ENCODE measurements around the gene ZNRF3.
"Not testable (repeated sequence)": the region's sequence is repeated elsewhere in the genome, so short reads cannot be mapped to it uniquely, and the experiment has no call there.

ZNRF3 gene

DNA sequence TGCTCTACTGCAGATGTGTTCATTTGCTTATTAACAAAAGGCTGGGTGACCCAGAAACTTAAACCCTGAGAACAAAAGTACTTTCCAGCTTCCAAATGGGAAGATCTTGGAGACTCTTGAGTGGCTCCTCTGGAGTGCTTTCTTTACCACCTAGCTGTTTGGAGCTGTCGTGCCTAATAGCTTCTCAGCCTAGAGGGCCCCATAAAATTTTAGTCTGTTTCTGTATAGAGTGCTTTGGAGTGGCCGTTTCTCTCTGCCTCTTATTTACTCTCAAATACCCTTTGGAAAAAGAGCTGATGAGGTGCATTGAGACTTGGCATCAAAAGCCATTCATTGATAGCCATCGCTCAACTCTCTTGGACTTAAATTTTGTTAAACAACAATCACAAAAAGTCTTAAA, 50.7 kb downstream of the ZNRF3 start:
- FAIRE-seq: no peak

DNA sequence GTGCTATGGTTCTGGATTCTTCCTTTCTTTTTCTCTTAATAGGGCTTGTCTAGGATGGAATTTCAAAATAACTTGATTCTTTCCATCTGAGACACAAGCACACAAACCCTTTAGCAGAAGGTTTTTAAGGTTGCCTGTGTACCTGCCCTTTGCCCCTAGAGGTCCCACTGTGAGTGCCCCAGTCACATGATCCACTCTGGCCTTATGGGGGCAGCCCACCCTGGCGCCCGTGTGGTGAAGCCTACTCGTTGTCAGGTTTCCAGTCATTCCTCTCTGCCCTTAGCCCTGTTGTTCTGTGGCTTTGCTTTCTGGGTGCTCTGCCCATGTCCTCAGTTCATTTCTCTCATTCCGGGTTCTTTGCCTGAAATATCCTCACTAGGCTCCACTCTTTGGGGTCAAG, 51.8 kb downstream of the ZNRF3 start:
- no peak for FAIRE-seq

DNA sequence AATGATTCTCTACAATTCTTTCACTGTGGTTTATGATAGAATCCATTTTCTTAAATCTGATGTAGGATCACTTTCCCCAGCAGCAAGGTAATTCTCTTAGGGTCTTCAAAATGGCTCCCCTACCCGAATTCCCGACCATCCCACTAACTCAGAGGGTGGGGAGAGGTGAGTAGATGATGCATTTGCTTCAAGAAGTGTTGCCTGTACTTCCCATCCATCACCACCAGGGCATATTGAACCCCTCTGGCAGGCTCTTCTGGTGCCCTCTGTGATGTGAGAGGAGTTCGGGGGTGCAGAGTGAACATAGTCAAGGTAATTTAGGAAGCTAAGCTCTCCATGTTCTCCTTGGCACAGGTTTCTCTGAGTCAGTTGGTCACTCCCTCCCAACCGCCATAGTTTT, 52.3 kb downstream of the ZNRF3 start:
- FAIRE-seq: no peak

DNA sequence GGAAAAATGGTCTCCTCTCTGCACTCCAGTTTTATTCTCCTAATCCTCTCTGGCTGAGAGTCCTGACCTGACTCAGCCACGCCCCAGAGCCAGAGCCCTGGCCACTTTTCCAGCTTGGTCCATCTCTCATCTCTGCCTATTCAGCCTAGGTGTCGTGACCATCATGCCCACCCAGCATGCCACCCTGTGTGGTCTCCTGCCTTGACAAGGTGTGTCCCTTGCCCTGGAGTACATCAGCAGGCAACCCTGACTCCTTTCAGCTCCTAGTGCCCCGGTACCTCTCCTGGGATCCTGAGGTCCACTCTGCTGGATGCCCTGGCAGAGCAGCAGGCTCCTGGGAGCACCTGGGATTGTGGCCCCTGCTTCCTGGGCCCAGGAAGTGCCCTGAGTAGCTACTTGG, 52.8 kb downstream of the ZNRF3 start:
- no peak for FAIRE-seq

DNA sequence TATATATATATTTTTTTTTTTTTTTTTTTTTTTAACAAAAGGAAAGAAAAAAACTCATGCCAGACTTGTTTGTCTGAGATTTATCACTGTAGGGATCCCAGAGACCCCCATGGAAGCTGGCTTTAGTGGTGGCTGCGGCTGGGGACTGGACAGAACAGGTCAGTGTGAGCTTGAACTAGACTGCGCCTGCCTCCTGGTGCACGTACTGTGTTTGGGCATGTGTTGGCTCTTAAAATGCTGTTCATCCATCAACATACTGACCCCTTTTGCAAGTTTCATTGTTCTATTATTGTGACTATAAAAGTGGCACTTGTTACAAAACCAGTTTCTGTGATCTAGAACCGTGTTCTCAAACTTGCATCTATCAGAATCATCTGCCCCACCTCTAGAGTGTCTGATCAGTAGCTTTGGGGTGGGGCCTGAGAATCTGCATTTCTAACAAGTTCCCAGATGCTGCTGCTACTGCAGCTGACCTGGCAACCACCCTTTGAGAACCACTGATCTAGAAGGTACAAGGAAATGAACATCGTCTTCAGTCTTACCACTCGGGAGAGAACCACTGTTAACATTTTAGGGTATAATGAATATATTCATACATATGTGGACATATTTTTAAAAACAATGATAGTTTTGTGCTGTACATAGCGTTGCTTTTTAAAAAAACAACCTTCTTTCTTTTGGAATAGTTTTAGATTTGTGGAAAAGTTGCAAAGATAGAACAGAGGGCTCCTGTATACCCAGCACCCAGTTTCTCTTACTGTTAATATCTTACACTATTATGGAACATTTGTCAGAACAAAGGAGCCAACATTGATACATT, 54.0 kb downstream of the ZNRF3 start:
- no peak for FAIRE-seq

DNA sequence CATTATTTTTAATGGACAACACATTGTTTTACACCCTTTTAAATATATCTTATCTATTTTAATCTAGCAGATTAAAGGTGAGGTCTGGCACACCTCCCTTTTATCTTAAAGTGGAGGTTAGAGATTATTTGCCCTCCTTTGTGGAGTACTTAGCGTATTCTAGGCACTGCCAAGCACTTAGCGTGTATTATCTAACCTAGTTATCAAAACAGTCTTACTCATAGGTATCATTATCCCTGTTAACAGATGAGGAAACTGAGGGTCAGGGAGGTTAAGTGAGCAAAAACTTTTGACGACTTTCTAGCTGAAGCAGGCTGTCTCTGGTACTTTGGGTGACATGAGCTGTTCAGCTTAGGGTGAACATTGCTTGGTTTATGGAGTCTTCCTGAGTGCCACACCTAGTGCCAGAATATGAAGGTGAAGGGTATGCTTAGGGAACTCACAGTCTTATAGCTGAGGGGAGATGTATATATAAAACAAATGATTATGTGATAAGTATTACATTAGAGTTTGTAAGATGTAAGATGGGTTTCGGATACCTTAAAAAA, 55.0 kb downstream of the ZNRF3 start:
- FAIRE-seq: no peak

DNA sequence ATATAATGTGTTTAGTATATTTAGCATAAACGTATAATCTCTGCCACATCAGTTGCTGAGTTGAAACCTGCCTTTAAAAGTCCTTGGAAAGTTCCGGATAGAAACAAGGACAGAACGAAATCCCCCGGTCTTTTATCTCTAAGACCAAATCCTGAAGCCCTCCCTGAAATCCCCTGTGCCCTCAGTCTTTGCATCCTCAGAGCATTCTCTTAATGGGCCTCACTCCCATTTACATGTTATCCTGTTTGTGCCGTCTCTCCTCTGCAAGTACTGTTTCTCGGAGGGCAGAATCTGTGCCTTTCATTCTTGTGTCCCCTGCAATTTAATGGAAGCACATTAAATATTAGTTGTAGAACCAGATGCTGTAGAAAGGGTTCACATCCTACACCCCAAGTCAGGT, 56.0 kb downstream of the ZNRF3 start:
- no peak for FAIRE-seq

DNA sequence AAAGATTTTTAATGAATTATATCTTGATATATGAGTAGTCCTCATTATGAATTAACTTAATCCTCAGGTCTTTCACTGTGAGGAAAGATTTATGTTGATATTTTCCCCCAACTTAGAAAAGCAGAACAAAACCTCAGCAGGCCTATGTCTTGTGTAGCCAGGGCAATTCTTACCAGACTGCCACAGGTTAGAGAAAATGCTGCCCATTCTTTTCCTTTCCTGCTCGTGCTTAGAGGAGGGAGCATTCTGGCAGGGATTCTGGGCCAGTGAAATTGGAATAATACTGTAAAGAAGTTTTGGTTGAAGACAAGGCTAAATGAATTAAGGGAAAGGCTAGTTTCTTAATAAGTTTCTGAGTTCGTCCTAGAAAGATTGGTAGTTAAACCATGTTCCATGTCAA, 56.6 kb downstream of the ZNRF3 start:
- FAIRE-seq: no peak

DNA sequence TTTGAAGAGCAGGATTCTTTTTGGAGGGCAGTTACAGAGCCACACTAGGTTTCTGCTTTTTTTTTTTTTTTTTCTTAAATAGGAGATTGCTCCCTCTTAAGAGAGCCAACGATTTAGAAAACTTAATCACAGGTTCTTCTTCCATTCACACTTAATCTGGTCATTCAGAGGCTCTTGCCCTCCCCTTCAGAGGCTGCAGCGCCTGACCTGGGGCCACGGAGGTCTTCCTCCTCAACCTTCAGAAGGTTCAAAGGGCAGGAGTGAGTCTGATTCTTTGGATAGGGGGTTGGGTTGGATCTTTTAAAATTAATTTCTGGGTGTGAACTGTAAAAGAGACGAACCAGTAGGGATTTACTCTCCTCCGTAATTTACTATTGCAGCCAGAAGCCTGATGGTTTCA, 57.1 kb downstream of the ZNRF3 start:
- FAIRE-seq: no peak

DNA sequence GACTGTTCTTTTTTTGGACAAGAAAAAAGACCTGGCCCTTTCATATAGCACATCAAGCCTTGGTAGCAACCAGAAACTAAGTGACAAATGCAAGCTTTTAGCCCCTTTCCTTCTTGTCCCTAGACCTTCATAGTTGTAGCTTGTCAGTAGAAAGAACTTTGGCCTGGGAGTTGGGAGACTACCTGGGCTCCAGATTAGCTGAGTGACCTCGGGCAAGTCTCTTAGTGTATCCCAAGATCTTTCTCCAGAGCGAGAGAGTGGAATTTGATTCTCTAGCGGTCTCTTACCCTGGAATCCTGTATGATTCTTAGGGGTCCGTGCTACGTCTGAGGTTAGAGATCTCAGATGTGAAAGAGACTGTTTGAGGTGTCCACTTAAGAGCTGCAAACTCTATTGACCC, 59.0 kb downstream of the ZNRF3 start:
- no peak for FAIRE-seq

DNA sequence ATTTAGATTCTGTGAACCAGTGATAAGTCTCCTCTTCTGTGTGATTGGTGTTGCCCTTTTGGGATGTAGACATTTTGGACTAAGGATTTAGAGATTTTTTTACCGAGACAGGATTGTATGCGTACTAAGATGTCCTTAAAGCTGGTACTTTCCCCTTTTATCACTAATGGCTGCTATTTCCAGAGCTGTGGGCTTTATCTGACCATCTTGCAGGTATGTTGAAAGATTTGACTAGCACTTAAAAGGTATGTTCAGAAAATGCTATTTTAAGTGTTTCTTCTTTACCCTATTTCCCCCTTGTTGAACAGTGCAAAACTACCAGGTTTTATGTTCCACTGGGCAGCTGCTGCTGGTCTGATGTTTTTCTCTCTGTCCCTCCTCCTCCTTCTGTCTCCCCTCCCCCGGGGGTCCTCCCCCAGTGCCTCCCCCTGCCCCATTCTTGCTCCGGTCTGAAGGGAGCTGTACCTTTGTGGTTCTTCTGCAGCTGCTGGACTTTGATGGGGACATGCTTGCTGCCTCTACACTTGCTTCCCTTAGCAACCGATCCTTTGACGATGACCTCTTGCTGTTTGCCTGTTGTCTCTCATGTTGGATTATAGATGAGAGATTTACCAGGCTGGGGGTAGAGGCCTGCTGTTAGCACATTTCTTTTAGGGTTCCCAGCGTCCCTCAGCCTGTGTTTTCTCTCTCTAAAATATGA, 59.6 kb downstream of the ZNRF3 start:
- FAIRE-seq: no peak

DNA sequence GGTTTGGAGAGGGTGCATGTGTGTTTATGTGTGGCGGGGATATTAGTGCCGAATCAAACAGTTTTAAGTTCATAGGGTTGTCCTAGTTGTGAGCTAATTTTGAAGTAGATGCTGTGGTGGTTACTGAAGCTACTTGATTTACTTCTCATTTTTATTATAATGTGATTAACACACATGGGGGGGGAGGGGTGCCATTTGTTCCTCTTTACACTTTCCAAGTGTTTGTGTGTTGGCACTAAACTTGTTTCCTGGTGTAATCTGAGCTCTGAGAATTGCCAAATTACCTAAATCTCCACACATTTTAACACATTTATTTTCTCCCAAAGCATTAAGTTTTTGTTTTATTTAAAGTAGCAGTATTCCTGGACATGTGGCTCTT, 60.1 kb downstream of the ZNRF3 start:
- FAIRE-seq: no peak

DNA sequence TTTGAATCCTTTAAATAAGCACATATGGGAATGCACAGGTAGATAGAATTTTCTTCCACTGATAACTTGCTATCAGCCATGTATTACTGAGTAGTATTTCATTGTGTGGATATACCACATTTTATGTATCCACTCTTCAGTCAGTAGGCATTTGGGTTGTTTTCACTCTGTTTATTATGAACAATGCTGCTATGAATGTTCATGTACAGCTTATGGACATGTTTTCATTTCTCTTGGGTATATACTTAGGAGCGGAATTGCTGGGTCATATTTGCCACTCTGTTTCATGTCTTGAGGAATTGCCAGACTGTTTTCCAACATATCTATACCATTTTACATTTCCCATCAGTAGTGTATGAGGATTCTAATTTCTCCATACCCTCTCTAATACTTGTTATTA, 63.8 kb downstream of the ZNRF3 start:
- no peak for FAIRE-seq

DNA sequence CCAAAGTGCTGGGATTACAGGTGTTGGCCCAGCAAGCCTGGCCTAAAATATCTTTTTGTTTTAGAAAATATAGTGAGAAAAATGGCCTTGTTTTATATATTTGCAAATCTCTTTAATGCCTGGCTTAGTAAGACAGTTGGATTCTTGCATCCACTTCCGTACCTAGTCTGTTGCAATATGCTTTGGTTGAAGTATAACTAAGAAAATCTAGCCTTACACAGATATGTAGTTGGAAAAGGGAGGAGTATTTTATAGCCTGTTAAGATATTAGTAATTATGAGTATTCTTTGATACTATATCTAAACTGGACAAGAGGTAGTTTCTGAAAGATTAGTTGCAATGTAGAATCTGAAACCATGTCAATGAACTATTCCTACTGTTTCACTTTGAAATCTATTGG, 65.1 kb downstream of the ZNRF3 start:
- FAIRE-seq: no peak

DNA sequence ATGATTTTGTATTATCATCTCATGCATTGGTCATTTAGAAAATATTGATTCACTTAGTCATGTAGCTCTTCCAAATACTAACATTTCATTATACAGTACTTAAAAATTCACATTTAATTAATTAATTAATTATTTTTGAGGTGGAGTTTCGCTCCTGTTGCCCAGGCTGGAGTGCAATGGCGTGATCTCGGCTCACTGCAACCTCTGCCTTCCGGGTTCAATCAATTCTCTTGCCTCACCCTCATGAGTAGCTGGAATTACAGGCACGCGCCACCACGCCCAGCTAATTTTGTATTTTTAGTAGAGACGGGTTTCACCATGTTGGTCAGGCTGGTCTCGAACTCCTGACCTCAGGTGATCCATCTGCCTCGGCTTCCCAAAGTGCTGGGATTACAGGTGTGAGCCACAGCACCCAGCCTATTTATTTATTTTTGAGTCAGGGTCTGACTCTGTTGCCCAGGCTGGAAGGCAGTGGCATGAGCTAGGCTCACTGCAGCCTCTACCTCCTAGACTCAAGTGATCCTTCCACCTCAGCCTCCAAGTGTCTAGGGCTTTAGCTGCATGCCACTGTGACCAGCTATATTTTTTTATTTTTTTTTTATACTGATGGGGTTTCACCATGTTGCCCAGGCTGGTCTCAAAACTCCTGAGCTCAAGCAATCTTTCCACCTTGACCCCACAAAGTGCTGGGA, 65.6 kb downstream of the ZNRF3 start:
- not testable (repeated sequence) for FAIRE-seq

DNA sequence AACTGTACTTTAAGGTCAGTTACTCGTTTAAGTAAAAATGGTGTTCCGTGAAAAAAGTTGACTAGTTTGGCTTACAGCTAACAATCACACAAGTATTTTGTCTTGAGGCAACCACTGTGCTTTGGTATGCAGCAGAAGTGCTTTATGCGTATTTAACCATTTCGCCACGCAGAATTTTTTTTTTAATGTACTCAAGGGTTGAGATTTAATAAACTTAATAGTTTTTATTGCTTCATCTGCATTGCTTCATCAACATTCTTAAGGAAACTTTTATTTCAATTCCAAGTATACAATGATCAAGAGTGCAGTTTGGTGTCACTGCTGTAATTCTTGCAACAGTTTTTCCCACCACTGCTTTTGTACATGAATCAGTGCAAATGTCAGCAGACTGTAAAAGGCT, 66.4 kb downstream of the ZNRF3 start:
- no peak for FAIRE-seq

DNA sequence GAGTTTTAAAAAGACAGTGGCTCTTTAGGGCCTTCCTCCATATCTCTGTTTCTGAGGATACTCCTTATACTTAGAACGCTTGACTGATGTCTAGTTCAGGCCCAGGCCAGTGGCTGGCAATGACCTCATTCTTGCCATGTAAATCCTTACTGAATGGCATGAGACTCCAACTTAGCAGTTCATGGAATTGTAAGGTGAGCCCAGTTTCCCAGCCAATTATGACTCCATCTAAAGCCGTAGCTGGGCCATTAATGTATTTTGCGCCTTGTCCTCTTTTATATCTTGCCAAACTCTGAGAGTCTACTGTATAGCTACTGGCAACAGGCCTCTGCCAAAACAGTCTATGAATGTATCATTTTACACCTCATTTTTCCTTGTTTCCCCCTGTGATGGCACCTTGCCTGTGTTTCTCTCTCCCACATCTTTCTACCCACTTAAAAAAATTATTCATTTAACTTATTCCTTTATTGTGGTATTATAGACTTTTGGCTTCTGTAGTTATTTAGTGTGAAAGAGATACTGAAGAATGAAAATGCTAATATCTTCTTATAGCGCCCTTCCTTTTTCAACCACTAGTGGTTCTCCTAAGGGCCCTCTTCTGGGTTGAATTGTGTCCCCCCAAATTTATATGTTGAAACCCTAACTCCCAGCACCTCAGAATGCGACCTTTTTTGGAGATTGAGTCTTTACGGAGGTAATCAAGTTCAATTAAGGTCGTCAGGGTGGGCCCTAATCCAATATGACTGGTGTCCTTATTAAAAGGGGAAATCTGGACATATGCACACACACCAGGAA, 67.4 kb downstream of the ZNRF3 start:
- no peak for FAIRE-seq

DNA sequence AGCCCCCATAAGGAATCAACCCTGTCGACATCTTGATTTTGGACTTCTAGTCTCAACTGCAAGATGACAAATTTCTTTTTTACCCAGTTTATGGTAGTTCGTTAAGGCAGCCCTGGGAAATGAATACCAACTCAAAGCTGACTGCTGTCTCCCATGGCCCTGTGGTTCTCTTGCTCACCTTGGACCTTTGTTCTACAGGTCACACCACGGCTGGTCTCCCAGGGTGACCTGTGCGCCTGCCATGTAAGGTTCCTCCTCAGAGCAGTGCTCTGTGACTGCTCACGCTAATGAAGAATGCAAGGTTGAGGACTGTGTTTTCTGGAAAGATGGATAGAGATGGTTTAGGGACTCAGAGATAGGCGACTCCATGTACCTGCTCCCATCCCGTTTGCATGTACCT, 68.2 kb downstream of the ZNRF3 start:
- FAIRE-seq: no peak

DNA sequence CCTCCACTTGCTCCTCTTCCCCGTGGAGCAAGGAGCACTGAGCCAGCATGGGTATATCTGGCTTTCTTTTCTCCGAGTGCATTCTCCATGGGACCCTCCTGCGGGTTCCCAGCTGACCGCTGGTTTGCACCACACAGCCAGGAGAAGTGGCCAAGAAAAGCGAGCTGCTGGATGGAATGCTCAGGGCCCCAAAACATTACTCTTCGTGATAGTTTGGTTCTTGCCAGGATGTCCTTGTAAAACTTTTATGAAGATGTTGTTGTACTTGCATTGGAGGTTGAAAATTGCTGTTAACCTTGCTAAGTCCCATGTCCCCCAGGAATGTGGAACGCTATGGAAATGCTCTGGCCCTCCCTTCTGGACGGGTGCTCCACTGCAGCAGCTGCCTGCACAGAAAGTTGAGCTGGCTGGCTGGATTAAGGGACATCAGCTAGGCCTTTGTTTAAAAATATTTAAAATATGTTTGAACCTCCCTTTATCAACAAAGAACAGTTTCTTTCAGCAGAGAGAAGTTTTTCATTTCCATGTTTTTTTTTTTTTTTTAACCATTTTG, 68.7 kb downstream of the ZNRF3 start:
- FAIRE-seq: no peak

DNA sequence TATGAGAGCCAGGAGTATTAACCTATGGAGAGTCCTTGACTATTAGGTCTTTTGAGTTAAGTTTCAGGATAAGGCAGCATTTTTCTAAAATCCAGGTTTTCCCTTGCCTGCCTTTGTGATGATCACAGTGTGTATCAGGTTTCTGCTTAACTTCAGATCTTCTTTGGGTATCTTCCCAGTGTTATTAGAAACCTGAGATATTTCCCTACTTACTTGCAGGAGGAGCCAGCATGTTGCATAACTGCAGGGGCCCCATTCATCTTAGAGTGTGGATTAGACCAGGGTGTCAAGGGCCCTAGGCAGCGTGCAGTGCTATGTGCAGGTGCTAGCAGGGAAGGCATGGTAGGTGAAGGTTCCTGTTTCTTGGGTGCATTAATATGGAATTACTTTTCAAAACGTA, 69.5 kb downstream of the ZNRF3 start:
- FAIRE-seq: no peak

DNA sequence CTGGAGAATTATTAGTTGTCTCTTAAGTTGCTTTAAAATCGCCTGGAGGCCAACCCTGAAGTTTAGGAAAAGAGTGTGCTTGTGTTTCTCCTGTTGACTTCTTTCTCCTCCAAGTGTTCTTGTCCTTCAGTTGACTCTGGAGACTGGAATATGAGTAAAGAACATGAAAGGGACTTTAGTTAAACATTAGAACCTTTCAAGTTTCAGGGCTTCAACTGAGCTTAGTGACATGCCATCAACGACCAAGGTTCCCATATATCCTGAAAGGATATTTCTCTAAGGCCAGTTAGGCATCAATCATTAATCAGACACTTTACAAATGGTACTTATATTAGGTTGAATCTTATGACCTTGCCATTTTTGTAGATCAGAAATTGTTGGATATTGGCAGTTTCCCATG, 70.0 kb downstream of the ZNRF3 start:
- no peak for FAIRE-seq

Data from TTC549 (cell line).